ENCODE measurements around the gene DOCK10.
"Not testable (repeated sequence)": the region's sequence is repeated elsewhere in the genome, so short reads cannot be mapped to it uniquely, and the experiment has no call there.

The DOCK10 gene

DNA sequence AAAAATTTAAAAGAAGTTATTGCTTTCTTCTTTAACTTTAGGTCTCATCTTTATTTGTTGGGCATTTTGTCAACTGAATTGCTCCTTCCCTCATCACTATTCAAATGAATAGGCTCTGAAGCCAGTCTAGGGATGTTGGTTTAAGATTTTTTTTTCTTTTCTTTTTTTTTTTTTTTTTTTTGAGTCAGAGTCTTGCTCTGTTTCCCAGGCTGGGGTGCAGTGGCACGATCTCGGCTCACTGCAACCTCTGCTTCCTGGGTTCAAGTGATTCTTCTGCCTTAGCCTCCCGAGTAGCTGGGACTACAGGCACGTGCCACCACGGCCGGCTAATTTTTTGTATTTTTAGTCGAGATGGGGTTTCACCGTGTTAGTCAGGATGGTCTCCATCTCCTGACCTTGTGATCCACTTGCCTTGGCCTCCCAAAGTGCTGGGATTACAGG is 98.6 kb downstream of the DOCK10 start:
- peaks cover 77% of the 10 kb centered on the region for H3K4me1 Mint-ChIP-seq (ENCODE audit: low read depth)
- peak overlapping the region; percentile 92 for H3K27ac Mint-ChIP-seq
- H3K9me3 Mint-ChIP-seq (ENCODE audit: low read depth); H3K36me3 Mint-ChIP-seq; H3K27me3 Mint-ChIP-seq: not testable (repeated sequence)
- H3K4me3 Mint-ChIP-seq, result peak overlapping the region; percentile 94

DNA sequence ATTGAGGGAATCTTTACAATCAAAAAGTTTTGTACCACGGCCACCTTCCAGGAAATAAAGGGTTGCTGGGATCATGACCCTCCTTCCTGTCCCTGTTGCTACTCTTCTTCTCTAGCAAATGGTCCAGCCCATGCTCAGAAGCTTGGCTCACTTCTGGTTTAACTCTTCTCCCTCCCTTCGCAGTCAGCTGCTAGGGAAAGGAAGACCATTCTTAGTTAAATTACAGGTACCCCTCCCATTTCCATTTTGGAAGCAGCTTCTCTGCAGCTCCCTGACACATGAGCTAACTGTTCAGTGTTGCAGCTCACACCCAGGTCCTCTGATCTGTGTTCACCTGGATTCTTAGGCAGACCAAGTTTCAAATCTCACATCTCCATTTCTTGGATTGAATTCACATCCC is 100.3 kb downstream of the DOCK10 start:
- Mint-ChIP-seq H3K9me3 (ENCODE audit: low read depth) (no peaks in the 10 kb centered on the region), H3K4me3 (peak overlapping the region; percentile 94), H3K27ac (peak overlapping the region; percentile 88), H3K36me3 (peaks cover 9% of the 10 kb centered on the region), H3K4me1 (ENCODE audit: low read depth) (peaks cover 77% of the 10 kb centered on the region), H3K27me3 (no peaks in the 10 kb centered on the region)

DNA sequence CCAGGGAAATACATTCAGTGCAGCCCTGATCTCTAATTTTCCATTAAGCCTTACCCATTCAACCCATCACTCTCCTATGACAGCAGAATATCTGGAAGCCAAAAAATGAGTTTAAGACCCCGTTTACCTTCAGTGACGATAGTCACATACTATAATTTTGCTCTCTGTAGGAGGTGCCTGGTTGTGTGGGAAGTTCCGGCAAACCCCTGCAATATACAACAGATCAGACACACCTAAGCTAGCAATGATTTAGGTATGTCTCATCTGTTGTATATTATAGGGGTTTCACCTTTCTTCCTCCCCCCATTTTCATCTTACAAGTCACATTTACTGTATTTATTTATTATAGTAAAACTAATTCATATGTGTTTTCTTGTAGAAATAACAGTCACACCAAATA is 101.7 kb downstream of the DOCK10 start:
- peaks cover 81% of the 10 kb centered on the region for H3K4me1 Mint-ChIP-seq (ENCODE audit: low read depth)
- peak overlapping the region; percentile 94 for H3K27ac Mint-ChIP-seq
- H3K9me3 Mint-ChIP-seq (ENCODE audit: low read depth), result no peaks in the 10 kb centered on the region
- peaks cover 15% of the 10 kb centered on the region for H3K36me3 Mint-ChIP-seq
- H3K4me3 Mint-ChIP-seq, result peak overlapping the region; percentile 94
- no peaks in the 10 kb centered on the region for H3K27me3 Mint-ChIP-seq

- peaks cover 87% of the 10 kb centered on the region for H3K4me1 Mint-ChIP-seq (ENCODE audit: low read depth)
- peak overlapping the region; percentile 94 for H3K27ac Mint-ChIP-seq
- peaks cover 20% of the 10 kb centered on the region for H3K36me3 Mint-ChIP-seq
- no peaks in the 10 kb centered on the region for H3K27me3 Mint-ChIP-seq
- peak overlapping the region; percentile 86 for H3K4me3 Mint-ChIP-seq
- H3K9me3 Mint-ChIP-seq (ENCODE audit: low read depth), result no peaks in the 10 kb centered on the region
Measured at GRCh38 chr2:224938651-224939182, 103.6 kb downstream of the DOCK10 start.

DNA sequence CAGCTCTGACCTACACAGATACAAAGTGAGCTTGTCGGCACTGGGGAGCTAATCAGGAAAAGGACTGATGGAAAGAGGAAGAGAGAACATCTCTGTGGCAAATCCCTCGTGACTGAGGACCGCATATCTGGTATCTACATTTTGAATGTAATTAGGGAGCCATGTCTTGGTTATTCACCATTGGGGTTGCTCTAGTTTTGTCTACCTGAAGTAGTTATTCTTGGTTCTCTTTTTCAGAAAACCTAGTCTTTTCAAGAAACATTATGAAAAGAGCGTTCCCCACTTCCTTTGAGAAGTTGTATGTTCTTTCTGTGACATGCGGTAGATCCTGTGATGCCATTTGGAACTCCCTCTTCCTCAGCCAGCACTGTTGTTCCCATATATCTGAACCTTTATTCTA is 104.4 kb downstream of the DOCK10 start:
- H3K4me3 Mint-ChIP-seq, result peak overlapping the region; percentile 86
- H3K27me3 Mint-ChIP-seq, result no peaks in the 10 kb centered on the region
- no peaks in the 10 kb centered on the region for H3K9me3 Mint-ChIP-seq (ENCODE audit: low read depth)
- H3K4me1 Mint-ChIP-seq (ENCODE audit: low read depth), result peaks cover 89% of the 10 kb centered on the region
- H3K27ac Mint-ChIP-seq, result peak overlapping the region; percentile 94
- H3K36me3 Mint-ChIP-seq, result peaks cover 20% of the 10 kb centered on the region

DNA sequence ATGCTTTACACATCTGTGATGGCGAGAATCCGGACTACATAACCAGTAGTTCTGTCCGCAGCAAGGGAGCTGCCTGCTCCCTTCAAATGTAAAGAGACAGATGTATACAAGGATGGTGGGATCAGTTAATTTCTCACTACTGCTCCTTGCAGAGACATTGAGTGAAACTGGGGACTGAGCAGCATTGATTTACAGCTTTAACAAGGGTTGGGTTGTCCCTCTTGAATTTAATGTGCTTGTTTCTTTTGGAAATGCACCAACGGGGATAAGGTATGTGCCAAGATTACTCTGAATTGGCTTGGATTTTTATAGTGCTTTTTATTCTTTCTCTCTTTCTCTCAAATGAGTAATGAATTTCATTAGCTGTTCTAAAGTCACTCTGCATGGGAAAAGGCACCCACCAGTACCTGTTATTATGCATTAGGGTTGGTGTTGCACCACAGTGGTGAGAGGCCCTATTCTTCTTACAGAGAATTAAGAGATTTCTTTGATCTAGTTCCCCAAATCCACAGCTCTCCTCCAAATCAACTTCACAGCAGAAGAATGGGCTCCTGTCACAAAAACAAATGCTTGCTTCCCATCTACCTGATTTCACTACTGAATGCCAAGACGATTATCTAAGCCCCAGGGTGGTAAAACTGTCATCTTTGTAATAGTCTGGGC is 107.6 kb downstream of the DOCK10 start:
- H3K27me3 Mint-ChIP-seq, result no peaks in the 10 kb centered on the region

GRCh38 chr2:224933431-224933830 is 108.8 kb downstream of the DOCK10 start:
- no peaks in the 10 kb centered on the region for H3K9me3 Mint-ChIP-seq (ENCODE audit: low read depth)
- peaks cover 31% of the 10 kb centered on the region for H3K36me3 Mint-ChIP-seq
- H3K27ac Mint-ChIP-seq, result peak overlapping the region; percentile 98
- H3K4me3 Mint-ChIP-seq, result peak overlapping the region; percentile 33
- H3K27me3 Mint-ChIP-seq, result no peaks in the 10 kb centered on the region
- H3K4me1 Mint-ChIP-seq (ENCODE audit: low read depth), result peaks cover 95% of the 10 kb centered on the region

More for the DNA sequence above, 107.6 kb downstream of the DOCK10 start:
- H3K9me3 Mint-ChIP-seq (ENCODE audit: low read depth), result no peaks in the 10 kb centered on the region
- peak overlapping the region; percentile 98 for H3K27ac Mint-ChIP-seq
- peak overlapping the region; percentile 21 for H3K4me3 Mint-ChIP-seq
- H3K4me1 Mint-ChIP-seq (ENCODE audit: low read depth), result peaks cover 95% of the 10 kb centered on the region
- H3K36me3 Mint-ChIP-seq, result peaks cover 24% of the 10 kb centered on the region

DNA sequence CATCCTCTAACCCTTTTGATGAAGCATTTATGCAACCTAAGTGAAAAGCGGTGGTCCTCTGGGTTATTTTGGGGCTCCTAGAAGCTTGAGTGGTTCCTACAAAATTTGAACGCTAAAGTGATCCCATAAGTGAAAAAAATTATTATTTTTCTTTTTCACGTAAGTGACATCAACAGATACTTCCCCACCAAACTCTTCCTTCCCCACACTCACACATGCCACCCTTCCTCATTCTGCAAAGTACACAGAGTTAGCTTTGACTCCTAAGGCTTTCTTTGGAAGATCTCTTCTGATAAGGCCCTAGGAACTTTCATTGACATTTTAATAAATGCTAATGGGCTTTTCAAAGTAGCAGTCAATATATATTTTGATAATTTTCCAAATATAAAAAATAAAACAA is 109.7 kb downstream of the DOCK10 start:
- H3K9me3 Mint-ChIP-seq (ENCODE audit: low read depth), result no peaks in the 10 kb centered on the region
- no peaks in the 10 kb centered on the region for H3K27me3 Mint-ChIP-seq
- H3K4me1 Mint-ChIP-seq (ENCODE audit: low read depth), result peaks cover 95% of the 10 kb centered on the region
- peak overlapping the region; percentile 98 for H3K27ac Mint-ChIP-seq
- peaks cover 33% of the 10 kb centered on the region for H3K36me3 Mint-ChIP-seq
- peak overlapping the region; percentile 54 for H3K4me3 Mint-ChIP-seq

GRCh38 chr2:224931956-224932355 is 110.3 kb downstream of the DOCK10 start:
- peak overlapping the region; percentile 46 for H3K4me3 Mint-ChIP-seq
- peaks cover 34% of the 10 kb centered on the region for H3K36me3 Mint-ChIP-seq
- no peaks in the 10 kb centered on the region for H3K9me3 Mint-ChIP-seq (ENCODE audit: low read depth)
- peak overlapping the region; percentile 98 for H3K27ac Mint-ChIP-seq
- peaks cover 96% of the 10 kb centered on the region for H3K4me1 Mint-ChIP-seq (ENCODE audit: low read depth)
- no peaks in the 10 kb centered on the region for H3K27me3 Mint-ChIP-seq

DNA sequence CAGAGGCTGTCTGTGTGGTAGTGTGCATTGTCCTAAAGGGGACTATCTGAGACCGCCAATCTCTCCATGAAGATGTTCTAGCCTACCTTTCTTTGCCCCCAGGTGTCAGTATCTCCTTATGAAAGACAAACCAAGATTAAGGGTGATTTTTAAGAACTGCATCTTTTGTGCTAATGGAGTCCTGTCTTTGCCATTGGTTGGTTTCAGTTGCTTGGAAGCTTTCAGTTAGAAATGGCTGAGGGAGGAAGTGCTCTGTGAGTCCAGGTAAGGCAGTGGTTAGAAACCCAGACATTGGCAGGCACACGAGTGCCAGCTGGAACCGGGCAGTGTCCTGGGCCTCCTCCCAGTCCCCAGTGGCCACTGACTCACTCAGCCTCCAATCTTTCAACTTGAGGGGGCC is 111.3 kb downstream of the DOCK10 start:
- Mint-ChIP-seq H3K27me3 (no peaks in the 10 kb centered on the region), H3K36me3 (peaks cover 35% of the 10 kb centered on the region), H3K4me3 (peak overlapping the region; percentile 82)

GRCh38 chr2:224930124-224930523 is 112.1 kb downstream of the DOCK10 start:
- Mint-ChIP-seq H3K36me3 (peaks cover 32% of the 10 kb centered on the region), H3K27ac (peak overlapping the region; percentile 98), H3K4me1 (ENCODE audit: low read depth) (peaks cover 100% of the 10 kb centered on the region), H3K4me3 (peak overlapping the region; percentile 82), H3K9me3 (ENCODE audit: low read depth) (no peaks in the 10 kb centered on the region), H3K27me3 (no peaks in the 10 kb centered on the region)

More for the DNA sequence above, 111.3 kb downstream of the DOCK10 start:
- peaks cover 98% of the 10 kb centered on the region for H3K4me1 Mint-ChIP-seq (ENCODE audit: low read depth)
- no peaks in the 10 kb centered on the region for H3K9me3 Mint-ChIP-seq (ENCODE audit: low read depth)
- peak overlapping the region; percentile 98 for H3K27ac Mint-ChIP-seq

DNA sequence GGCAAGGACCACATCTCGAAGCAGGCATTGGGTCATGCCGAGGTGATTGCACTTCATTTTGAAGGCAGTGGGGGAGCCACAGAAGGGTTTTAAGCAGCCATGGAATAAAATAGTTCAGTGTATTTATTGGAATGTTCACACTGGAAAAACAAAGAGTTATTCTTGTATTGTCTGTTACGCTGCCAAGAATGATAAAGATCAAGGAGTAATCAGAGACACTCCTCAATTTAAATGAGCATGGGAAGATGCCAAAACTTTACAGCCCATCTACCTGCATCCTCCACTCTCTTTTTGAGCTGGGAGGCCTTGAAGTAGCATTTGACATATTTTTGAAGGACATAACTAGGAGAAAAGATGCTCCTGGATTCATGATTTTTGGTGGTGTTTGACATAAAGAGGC is 112.8 kb downstream of the DOCK10 start:
- H3K4me3 Mint-ChIP-seq, result peak overlapping the region; percentile 82
- H3K4me1 Mint-ChIP-seq (ENCODE audit: low read depth), result peaks cover 100% of the 10 kb centered on the region
- no peaks in the 10 kb centered on the region for H3K9me3 Mint-ChIP-seq (ENCODE audit: low read depth)
- no peaks in the 10 kb centered on the region for H3K27me3 Mint-ChIP-seq
- peak overlapping the region; percentile 98 for H3K27ac Mint-ChIP-seq
- H3K36me3 Mint-ChIP-seq, result peaks cover 30% of the 10 kb centered on the region

DNA sequence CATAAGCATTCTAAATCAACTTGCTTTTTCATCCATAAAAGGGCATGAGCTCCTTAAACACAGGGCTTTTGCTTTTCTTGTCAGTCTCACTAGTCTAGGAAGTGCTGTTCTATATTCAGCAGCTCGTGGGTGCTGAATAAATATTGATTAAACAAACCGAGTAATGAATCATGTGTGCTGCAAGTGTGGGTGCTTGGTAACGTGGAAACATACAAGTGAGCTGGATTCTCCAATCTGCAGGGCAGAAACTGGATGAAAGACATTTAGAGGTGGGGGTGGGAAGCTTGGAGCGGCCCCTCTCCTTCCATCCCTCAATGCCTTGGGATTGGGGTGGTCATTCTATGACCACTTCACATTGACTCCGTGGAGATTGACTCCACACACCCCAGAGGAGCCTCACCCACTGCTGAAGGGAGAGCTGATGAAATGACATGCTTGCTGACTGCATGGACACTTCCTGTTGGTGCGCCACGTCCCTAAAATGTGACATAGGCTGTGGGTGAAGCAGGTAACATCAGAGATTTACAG is 114.6 kb downstream of the DOCK10 start:
- Mint-ChIP-seq H3K27ac (peak overlapping the region; percentile 98), H3K4me1 (ENCODE audit: low read depth) (peaks cover 99% of the 10 kb centered on the region), H3K9me3 (ENCODE audit: low read depth) (no peaks in the 10 kb centered on the region), H3K27me3 (no peaks in the 10 kb centered on the region), H3K36me3 (peaks cover 38% of the 10 kb centered on the region), H3K4me3 (peak overlapping the region; percentile 82)

DNA sequence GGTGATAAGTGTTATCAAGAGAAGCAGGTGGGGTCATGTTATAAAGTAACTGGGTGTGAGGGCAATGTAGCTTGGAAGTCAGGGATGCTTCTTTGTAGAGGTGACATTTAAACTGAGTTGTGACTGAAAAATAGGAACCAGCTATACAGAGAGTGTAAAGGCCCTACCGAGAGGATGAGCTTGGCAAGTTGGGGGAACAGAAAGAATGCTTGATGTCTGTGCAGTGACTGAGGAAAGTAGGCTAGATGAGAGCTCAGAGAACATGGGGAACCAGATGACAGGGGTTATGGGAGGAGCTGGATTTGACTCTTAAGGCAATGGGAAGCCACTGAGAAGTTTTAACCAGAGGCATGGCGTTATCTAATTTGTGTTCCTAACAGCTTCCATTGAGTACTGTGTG is 115.3 kb downstream of the DOCK10 start:
- Mint-ChIP-seq H3K4me1 (ENCODE audit: low read depth) (peaks cover 99% of the 10 kb centered on the region), H3K4me3 (peak overlapping the region; percentile 82), H3K27ac (peak overlapping the region; percentile 98), H3K27me3 (no peaks in the 10 kb centered on the region), H3K9me3 (ENCODE audit: low read depth) (no peaks in the 10 kb centered on the region), H3K36me3 (peaks cover 38% of the 10 kb centered on the region)

DNA sequence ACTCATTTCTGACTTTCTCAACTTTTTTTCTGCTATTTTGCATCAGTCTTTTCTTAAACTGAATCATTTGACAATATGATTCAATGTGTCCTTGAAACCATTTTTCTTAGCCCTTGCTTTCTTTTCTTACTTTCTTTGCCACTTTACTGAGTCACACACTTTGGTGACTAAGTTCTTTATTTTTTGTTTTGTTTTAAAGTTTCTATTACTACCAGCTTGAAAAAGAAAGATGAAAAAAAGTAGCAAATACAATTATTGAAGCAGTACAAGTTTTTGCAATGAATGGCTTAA is 116.5 kb downstream of the DOCK10 start:
- Mint-ChIP-seq H3K36me3 (peaks cover 31% of the 10 kb centered on the region), H3K27ac (peak overlapping the region; percentile 98), H3K27me3 (no peaks in the 10 kb centered on the region), H3K4me1 (ENCODE audit: low read depth) (peaks cover 91% of the 10 kb centered on the region), H3K9me3 (ENCODE audit: low read depth) (no peaks in the 10 kb centered on the region), H3K4me3 (peak overlapping the region; percentile 82)

All from activated naive CD8-positive, alpha-beta T cell (primary cell).